Measurements from ENCODE around the gene SSH2.

The SSH2 gene

GRCh38 chr17:29840884-29841283 is 89.1 kb downstream of the SSH2 start:
- H3K4me3 ChIP-seq (ENCODE audit: low read depth, low read length): no peak overlapping the region

DNA sequence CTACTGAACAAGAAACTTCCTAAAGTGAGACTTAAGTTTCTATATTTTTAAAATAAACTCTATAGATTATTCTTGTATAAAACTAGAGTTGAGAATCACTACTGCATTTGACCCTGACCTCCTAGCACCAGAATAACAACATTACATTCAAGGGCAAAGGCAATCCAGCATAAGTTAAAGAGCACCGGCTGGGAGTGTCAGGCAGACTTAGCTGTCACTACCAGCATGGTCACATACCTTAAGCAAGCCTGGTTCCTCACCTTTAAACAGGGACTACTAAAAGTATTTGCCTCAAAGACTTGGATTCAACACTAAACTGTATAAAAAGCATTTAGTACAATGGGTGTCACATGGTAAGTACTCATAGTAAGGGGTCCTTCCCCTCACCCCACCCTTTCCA is 90.4 kb downstream of the SSH2 start:
- H3K4me3 ChIP-seq (ENCODE audit: low read depth, low read length): no peak overlapping the region

DNA sequence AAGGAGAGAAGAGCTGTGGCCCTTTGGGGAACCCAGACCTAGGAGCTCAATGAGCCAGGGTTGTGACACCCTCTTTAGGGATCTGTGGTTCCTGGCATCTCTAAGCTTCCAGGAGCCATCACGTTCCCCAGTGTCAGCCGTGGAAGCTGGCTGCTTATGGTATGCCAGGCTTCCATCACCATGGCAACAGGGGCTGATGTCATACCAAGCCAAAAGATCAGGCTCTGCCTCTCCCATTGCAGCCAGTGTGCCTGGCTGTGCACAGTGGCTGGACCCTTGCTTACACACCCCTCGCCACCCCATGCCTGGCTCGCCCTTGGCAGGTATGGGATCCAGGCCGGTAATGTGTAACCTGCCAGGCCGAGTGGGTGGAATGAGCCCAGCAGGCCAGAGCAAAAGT is 91.1 kb downstream of the SSH2 start:
- H3K4me3 ChIP-seq (ENCODE audit: low read depth, low read length): no peak overlapping the region

GRCh38 chr17:29837531-29837930 is 92.5 kb downstream of the SSH2 start:
- H3K4me3 ChIP-seq (ENCODE audit: low read depth, low read length): no peak overlapping the region

DNA sequence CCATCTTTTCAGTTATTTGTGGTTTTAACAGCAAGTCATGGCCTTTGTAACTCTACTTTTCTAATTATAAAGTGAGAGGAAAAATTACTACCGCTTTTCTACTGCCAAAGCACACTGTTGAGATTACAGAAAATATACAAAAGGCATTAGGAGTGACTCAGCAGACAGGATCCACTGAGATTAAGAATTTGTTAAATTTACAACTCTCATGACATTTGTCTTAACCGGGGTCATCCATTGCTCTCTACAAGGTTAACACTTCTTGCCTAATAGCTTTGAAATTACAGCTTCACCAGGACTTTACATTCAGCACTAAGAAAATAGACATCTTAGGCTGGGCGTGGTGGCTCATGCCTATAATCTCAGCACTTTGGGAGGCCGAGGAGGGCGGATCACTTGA is 93.4 kb downstream of the SSH2 start:
- no peak overlapping the region for H3K4me3 ChIP-seq (ENCODE audit: low read depth, low read length)

- no peak overlapping the region for H3K4me3 ChIP-seq (ENCODE audit: low read depth, low read length)
Measured at GRCh38 chr17:29835435-29836351, 94.3 kb downstream of the SSH2 start.

- H3K4me3 ChIP-seq (ENCODE audit: low read depth, low read length): no peak overlapping the region
Measured at GRCh38 chr17:29833801-29834200, 96.2 kb downstream of the SSH2 start.

- no peak overlapping the region for H3K4me3 ChIP-seq (ENCODE audit: low read depth, low read length)
Measured at GRCh38 chr17:29828676-29829284, 101.2 kb downstream of the SSH2 start.

- H3K4me3 ChIP-seq (ENCODE audit: low read depth, low read length): no peak overlapping the region
Measured at GRCh38 chr17:29827179-29827578, 102.8 kb downstream of the SSH2 start.

GRCh38 chr17:29826114-29826692 is 103.8 kb downstream of the SSH2 start:
- no peak overlapping the region for H3K4me3 ChIP-seq (ENCODE audit: low read depth, low read length)

DNA sequence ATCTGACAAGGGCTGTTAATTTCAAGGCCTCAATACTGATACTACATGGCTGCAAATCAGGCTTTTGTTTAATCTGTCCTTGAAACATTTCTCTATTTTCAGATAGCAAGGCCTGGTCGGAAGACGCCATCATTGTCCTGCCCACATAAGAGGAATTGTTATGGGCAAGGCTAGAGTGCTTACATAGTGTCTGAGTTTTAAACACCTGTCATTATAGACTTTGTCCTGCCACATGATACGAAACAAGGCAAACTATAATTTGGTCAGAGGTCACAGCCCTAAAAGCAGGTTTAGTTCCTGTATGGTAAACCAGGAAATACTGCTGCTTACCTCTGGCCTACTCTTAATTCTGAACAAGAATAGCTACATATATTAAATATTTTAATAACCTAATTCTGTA is 104.4 kb downstream of the SSH2 start:
- no peak overlapping the region for H3K4me3 ChIP-seq (ENCODE audit: low read depth, low read length)

GRCh38 chr17:29821897-29822296 is 108.1 kb downstream of the SSH2 start:
- no peak overlapping the region for H3K4me3 ChIP-seq (ENCODE audit: low read depth, low read length)

- H3K4me3 ChIP-seq (ENCODE audit: low read depth, low read length): no peak overlapping the region
Measured at GRCh38 chr17:29820425-29820824, 109.6 kb downstream of the SSH2 start.

GRCh38 chr17:29807520-29808361 is 122.3 kb downstream of the SSH2 start:
- H3K4me3 ChIP-seq (ENCODE audit: low read depth, low read length): no peak overlapping the region

GRCh38 chr17:29802246-29802645 is 127.8 kb downstream of the SSH2 start:
- no peak overlapping the region for H3K4me3 ChIP-seq (ENCODE audit: low read depth, low read length)

DNA sequence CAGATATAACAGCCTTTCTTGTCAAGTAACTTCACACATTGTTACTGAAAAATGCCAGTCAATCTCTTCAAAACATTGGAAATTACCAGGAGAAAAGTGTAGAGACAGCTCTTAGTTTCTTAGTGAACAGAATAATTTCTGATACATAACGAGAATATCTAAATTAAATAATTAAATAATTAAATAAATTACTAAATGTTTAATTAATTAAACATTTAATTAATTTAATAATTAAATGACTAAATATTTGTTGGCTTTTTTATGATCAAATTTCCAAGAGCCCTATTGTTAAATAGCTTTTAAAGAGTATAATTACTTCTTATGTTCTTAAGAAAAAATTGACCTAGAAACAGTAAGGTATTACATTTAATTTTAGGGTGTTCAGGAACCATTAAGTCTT is 129.6 kb downstream of the SSH2 start:
- no peak overlapping the region for H3K4me3 ChIP-seq (ENCODE audit: low read depth, low read length)

- no peak overlapping the region for H3K4me3 ChIP-seq (ENCODE audit: low read depth, low read length)
Measured at GRCh38 chr17:29796652-29797051, 133.4 kb downstream of the SSH2 start.

DNA sequence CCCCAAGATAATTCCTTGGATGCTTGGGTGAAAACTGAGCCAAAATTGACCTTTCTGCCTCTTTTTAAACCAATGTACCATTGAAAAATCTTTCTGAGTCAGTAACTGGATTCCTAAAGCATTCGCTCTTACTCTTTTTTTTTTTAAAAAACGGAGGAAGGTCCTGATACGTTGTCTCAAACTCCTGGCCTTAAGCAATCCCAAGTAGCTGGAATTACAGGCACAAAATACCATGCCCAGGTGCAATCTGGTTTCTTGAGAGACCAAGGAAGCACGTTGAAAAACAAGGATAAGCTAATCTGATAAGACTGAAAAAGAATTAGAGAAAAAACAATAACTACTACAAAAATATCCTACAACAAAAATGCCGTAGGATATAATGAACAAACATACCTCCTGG is 136.5 kb downstream of the SSH2 start:
- no peak overlapping the region for H3K4me3 ChIP-seq (ENCODE audit: low read depth, low read length)

DNA sequence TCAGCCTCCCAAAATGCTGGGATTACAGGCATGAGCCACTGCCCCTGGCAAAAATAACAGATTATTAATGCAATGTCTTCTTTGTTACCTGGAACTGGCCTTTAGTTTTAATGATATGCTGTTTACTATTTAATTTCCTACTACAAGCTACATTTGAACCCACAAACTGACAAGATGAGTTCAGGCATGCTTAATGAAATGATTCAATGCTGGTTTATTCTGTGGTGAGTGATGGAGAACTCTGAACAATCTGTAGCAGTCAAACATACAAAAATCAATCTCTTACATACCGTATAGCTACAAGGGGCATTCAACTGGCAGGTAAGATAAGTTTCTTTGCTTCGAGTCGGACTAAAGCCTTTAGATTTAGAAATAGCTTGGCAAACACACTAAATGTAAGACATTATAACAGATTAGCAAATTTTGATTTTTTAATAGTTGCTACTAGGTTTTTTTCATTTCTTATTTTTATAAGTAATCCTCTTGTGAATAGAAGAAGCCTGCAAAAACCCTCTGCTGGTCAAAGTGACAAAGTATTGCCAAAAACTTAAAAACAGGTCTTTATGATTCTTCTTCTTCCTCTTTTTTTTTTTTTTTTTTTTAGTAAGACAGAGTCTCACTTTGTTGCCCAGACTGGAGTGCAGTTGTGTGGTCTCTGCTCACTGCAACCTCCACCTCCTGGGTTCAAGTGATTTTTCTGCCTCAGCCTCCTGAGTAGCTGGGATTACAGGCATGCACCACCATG is 138.5 kb downstream of the SSH2 start:
- no peak overlapping the region for H3K4me3 ChIP-seq (ENCODE audit: low read depth, low read length)
